Astrocyte (in vitro differentiated cells and primary cell): Measurements from ENCODE around the gene TXLNA.

Experiments
- CTCF ChIP-seq: IDR thresholded peaks from 2 replicates; pipeline ENCODE4 v1.5.1; 2011; ENCODE audit warnings: low read depth, mild to moderate bottlenecking, inconsistent platforms, low read length, moderate library complexity; ENCODE audit not compliant: insufficient read depth
- EZH2 ChIP-seq: IDR thresholded peaks from 2 replicates; pipeline ENCODE4 v1.6.1; 2012; ENCODE audit warnings: mild to moderate bottlenecking, low read length, inconsistent platforms; ENCODE audit not compliant: insufficient read depth

- TF ChIP-seq CTCF = no peak
- no peak for TF ChIP-seq EZH2
Observed at GRCh38 chr1:32159189-32159588, 20.3 kb upstream of the TXLNA start.
